Measurements from ENCODE around the gene IRF2BPL. TPM values are rescaled to one million over a fixed set of nuclear protein-coding genes. Genes with fewer than 3 reads are reported as not detected.

Gene IRF2BPL
- total RNA-seq, 1 experiment from 2014 or later, result 21.7 TPM

DNA sequence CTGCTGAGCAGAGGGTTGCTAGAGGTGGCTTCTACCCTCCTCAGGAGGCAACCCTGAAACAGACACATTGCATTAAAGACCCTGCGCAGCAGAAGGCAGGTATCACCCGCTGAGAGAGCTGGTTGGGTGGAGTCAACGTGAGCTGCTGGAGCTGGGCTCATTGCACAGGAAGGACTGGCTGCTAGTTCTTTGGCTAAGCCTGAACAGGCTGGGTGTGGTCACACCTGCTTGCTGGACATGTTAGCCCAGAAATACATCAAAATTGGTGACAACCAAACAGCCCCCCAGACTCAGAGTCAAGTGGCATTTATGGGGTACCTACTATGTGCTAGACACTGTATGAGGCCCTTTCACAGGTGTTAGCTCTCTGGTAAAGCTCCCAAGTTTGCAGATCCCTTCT is 33.8 kb upstream of the IRF2BPL start:
- no peaks in the 10 kb centered on the region; the same call in 1 of the 2 replicates for H3K9me3 ChIP-seq (replicated peaks)
- peaks cover 3% of the 10 kb centered on the region; the same call in 1 of the 2 replicates for H3K4me1 ChIP-seq
- H3K27me3 ChIP-seq, result peaks cover 8% of the 10 kb centered on the region; the same call in 1 of the 2 replicates
- no peak overlapping the region for H3K27ac ChIP-seq
- H3K4me3 ChIP-seq, result no peak overlapping the region
- no peak for DNase-seq
- H3K36me3 ChIP-seq, result no peaks in the 10 kb centered on the region

DNA sequence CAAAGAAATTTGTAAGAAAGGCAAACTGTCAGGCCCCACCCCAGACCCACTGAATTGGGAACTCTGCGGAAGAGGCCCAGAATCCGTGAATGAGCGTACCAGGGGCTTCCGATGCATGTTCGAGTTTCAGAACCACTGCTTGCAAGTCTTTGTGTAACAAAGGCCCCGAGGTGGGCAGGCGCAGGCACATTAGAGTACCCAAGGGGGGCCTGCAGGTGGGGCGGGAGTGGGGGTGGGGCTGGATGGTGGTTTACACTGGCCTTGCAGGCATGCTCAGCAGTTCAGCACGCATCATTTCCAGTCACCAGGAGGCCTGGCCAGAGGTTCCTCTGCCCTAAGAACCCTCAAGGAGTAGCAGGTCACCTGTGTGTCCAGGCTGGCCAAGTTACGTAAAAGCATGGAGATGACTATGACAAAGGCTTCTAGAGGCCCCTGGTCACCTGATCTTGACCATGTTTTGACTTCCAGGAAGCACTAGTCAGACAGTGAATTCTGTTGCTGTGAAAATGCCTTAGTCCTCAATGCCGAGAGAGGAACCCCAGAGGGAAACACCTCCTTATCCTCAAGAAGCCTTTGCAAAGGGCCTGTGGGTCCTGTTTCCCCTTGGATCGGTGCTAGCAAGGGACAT is 33.2 kb upstream of the IRF2BPL start:
- Histone ChIP-seq H3K36me3 (no peaks in the 10 kb centered on the region), H3K4me3 (no peak overlapping the region), H3K4me1 (peaks cover 3% of the 10 kb centered on the region; the same call in 1 of the 2 replicates), H3K27ac (no peak overlapping the region), H3K27me3 (peaks cover 8% of the 10 kb centered on the region; the same call in 1 of the 2 replicates), H3K9me3 (replicated peaks) (no peaks in the 10 kb centered on the region; the same call in 1 of the 2 replicates)
- no peak for DNase-seq

DNA sequence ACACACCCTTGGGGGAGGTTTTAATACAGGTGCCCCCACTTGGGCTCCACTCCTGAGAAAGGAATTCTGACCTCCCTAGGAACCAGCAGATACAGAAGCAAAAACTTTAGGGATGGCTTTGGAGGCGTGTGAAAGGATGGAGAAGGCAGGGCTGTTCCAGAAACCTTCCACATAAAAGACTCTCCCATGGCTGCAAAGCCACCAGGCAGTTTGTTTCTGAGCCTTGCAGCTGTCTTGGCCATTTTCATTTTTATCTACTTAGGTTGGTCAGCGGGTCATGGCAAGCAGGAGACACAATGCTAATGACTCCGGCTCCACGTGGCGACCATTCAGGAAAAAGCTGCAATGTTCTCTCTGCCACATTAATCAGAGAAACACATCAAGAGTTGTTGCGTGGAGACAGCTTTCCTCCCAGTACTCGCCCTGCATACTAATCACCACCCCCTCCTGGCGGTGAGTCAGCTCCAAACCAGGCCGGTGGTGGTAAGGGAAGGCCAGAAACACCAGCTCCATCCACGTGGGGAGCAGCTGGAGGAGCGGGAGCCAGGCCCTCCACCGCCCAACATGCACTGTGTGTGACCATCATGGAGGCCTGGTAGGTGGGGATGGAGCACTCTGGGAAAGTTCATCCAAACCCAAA is 30.9 kb upstream of the IRF2BPL start:
- H3K4me3 ChIP-seq, result no peak overlapping the region
- DNase-seq, result peak; percentile 70 to 75
- no peaks in the 10 kb centered on the region; the same call in 1 of the 2 replicates for H3K9me3 ChIP-seq (replicated peaks)
- H3K36me3 ChIP-seq, result no peaks in the 10 kb centered on the region
- H3K27ac ChIP-seq, result no peak overlapping the region
- H3K27me3 ChIP-seq, result peaks cover 8% of the 10 kb centered on the region; the same call in 1 of the 2 replicates
- H3K4me1 ChIP-seq, result peaks cover 3% of the 10 kb centered on the region; the same call in 1 of the 2 replicates

DNA sequence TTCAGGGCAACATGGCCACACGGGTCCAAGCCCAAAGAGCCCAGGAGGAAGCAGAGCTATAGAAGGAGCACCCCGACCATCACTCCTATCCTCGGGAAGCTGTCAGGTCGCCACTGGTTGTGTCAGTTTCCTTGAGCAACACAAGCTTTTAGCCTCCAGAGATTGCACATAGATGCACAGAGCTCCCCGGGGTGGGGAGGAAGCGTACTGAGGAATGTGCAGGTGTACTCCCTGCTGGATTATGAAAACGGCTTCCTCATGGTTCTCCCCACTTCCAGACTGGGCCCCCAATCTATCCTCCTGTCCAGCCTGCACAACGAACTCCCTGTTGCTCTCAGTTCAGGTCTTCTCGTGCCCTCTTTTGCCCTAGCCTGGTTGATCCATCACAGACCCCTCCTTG is 30.3 kb upstream of the IRF2BPL start:
- no peaks in the 10 kb centered on the region for H3K36me3 ChIP-seq
- H3K4me3 ChIP-seq, result no peak overlapping the region
- H3K9me3 ChIP-seq (replicated peaks), result no peaks in the 10 kb centered on the region; the same call in 1 of the 2 replicates
- H3K4me1 ChIP-seq, result peaks cover 3% of the 10 kb centered on the region; the same call in 1 of the 2 replicates
- H3K27me3 ChIP-seq, result peaks cover 4% of the 10 kb centered on the region; the same call in 1 of the 2 replicates
- H3K27ac ChIP-seq, result no peak overlapping the region
- DNase-seq, result no peak

DNA sequence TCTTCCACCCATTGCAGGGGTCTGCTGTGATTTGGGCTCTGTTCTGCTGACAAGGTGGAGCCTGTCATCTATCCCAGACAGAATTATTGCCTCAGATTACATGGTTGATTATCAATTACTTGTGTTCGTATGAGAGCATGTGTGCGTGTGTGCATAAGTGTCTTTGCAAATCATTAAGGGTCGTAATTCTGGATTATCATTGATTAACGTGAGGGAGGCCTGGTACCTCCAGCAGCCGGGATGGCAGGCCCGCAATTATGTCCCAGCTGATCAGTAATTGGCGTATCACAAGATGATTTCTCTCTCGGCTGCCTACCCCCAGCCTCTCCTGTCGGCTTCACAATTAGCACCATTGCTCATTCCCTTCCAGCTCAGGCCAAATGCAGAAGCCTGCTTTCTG is 29.6 kb upstream of the IRF2BPL start:
- Histone ChIP-seq H3K4me3 (no peak overlapping the region), H3K4me1 (peaks cover 3% of the 10 kb centered on the region; the same call in 1 of the 2 replicates), H3K9me3 (replicated peaks) (no peaks in the 10 kb centered on the region; the same call in 1 of the 2 replicates), H3K27me3 (no peaks in the 10 kb centered on the region), H3K27ac (no peak overlapping the region), H3K36me3 (no peaks in the 10 kb centered on the region)
- DNase-seq, result no peak

DNA sequence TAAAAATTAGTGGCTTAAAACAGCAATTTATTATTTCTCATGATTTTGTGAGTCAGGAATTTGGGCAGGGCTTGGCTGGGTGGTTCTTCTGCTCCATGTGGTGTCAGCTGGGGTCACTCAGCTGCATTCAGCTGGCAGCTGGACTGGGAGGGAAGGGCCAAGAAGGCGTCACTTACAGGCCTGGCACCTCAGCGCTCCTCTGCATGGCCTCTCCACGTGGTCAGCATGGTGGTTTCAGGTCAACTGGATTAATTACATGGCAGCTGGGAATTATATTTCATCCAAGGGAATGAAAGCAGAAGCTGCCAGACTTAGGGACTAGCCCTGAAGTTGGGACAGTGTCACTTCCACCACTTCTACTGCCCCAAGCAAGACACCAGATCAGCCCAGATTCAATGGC is 27.5 kb upstream of the IRF2BPL start:
- no peak overlapping the region for H3K4me3 ChIP-seq
- H3K4me1 ChIP-seq, result peaks cover 3% of the 10 kb centered on the region; the same call in 1 of the 2 replicates
- H3K27ac ChIP-seq, result no peak overlapping the region
- H3K27me3 ChIP-seq, result no peaks in the 10 kb centered on the region
- DNase-seq, result no peak
- no peaks in the 10 kb centered on the region; the same call in 1 of the 2 replicates for H3K9me3 ChIP-seq (replicated peaks)
- no peaks in the 10 kb centered on the region for H3K36me3 ChIP-seq

DNA sequence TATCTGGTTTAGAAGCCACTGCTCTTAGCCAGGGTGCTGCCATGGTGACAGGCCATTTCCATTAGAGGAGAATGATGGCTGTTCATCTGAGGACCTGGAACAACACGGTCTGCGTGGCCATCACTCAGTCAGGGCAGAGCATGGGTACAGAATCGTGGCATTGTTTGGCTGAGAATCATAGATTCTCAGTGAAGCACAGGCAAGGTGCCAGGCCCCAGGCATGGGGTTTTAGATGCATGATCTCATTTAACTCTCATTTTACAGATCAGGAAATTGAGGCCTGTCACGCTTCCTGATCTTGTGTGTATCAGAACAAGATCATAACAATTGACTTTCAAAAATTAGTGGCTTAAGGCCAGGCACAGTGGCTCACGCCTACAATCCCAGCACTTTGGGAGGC is 26.8 kb upstream of the IRF2BPL start:
- no peaks in the 10 kb centered on the region for H3K27me3 ChIP-seq
- no peak for DNase-seq
- no peak overlapping the region for H3K4me3 ChIP-seq
- H3K27ac ChIP-seq, result no peak overlapping the region
- H3K4me1 ChIP-seq, result peaks cover 3% of the 10 kb centered on the region; the same call in 1 of the 2 replicates
- H3K36me3 ChIP-seq, result no peaks in the 10 kb centered on the region
- H3K9me3 ChIP-seq (replicated peaks), result no peaks in the 10 kb centered on the region

DNA sequence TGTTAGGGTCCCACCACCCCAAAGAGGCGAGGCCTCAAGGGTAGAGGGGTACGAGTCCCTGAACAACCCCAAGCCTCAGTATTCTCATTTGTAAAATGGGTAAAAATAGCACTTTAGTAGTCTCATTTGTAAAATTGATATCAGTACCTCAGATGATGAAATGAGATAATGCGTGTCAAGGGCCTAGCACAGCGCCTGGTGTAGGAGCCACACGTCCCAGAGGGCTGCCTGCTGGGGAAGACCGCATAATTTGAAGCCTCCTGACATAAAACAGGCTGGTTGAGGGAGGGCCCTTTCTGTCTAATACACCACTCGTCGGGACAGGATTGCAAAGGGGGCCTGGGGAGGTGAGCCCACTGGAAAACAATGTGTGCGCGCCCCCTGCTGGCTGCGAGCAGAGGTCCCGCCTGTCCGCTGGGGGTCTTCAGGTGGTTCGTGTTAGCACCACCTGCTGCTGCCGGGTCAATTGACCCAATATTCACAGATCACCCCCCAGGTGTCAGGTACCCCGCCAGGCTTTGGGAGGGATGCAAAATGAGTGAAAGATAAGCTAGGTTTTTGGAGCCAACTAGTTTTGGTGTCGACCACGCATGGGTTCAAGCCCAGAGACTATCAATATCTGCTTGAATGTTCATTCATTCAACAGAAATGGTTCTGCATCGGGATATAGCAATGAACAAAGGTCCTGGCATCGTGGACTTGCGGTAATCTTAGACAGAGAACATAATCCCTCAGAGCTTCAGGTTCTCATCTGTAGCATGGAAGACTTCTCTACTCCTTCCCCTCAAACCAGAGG is 24.7 kb upstream of the IRF2BPL start:
- no peak overlapping the region for H3K4me3 ChIP-seq
- no peaks in the 10 kb centered on the region for H3K27me3 ChIP-seq
- no peaks in the 10 kb centered on the region for H3K36me3 ChIP-seq
- no peaks in the 10 kb centered on the region for H3K4me1 ChIP-seq
- H3K27ac ChIP-seq, result no peak overlapping the region
- DNase-seq, result peak; percentile 83 to 89
- no peaks in the 10 kb centered on the region for H3K9me3 ChIP-seq (replicated peaks)

DNA sequence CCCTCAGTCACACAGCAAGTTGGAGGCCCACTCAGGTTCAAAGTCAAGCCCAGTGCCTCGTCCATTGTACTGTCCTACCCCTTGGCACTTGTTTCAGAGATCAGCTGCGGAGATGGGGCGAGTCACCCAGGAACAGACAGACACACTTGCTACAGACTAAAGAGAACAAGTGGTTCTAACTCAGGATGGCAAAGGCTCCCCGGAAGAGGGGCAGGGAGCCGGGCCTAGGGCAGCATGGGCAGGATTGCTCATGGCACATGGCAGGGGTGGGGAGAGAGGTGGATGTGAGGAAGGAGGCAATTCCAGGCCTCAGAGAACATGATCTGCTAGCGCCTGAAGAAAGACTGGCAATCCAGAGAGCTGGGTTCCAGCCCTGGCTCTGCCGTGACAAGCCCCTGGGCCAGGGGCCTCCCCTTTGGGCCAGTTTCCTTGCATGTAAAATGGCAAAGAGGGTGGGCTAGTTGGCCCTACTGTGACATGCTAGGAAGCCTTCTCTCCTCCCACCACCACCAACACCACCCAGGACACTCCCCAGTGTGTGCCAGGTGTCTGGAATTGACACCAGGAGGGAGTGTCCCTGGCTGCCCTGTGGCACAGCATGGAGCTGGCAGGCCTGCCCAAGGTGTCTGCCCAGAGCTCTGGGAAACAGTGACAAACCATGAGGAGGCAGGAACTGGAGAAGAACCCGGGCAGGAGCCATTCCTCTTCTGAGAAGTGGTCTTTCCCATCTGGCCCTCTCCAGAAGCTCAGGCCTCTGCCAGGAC is 24.0 kb upstream of the IRF2BPL start:
- no peak overlapping the region for H3K4me3 ChIP-seq
- no peaks in the 10 kb centered on the region for H3K27me3 ChIP-seq
- no peaks in the 10 kb centered on the region for H3K36me3 ChIP-seq
- DNase-seq, result no peak
- H3K9me3 ChIP-seq (replicated peaks), result no peaks in the 10 kb centered on the region
- no peaks in the 10 kb centered on the region for H3K4me1 ChIP-seq
- no peak overlapping the region for H3K27ac ChIP-seq

DNA sequence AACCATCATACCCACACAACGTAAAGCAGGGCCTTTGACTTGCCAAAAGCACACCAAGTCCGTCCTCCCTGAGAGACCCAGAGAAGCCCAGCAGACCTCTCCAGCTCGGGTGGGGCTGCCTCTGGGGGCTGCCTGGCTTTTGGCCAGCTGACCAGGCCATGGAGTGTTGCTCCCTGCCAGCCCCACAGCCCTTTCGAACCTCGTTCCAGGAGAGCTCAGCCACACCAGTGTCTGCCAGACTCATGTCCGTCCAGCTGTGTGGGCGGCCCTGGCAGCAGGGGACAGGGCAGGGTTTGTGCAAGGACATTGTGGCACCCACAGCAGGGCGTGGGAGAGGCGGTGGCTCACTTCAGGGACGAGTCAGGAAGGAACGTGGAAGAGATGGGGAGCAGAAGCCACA is 22.6 kb upstream of the IRF2BPL start:
- Histone ChIP-seq H3K9me3 (replicated peaks) (no peaks in the 10 kb centered on the region), H3K27me3 (no peaks in the 10 kb centered on the region), H3K36me3 (no peaks in the 10 kb centered on the region), H3K27ac (no peak overlapping the region), H3K4me3 (no peak overlapping the region), H3K4me1 (peaks cover 1% of the 10 kb centered on the region)
- no peak for DNase-seq

DNA sequence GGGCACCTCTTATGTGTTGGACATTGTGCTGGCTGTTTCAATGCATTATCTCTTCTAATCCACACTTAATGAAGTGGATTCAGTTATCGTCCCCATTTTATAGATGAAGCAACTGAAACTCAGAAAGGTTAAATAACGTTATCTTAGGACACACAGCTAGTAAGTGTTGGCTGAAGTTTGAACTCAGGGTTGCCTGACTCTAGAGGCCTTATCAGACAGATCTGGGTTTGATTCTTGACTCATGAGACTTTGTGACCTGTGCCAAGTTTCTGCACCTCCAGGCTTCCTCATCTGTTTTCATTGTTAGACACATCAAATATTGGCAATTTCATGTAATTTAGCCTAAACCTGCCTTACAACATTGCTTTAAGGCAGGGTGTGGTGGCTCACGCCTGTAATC is 18.2 kb upstream of the IRF2BPL start:
- Histone ChIP-seq H3K4me1 (peaks cover 43% of the 10 kb centered on the region), H3K36me3 (no peaks in the 10 kb centered on the region), H3K9me3 (replicated peaks) (no peaks in the 10 kb centered on the region), H3K27ac (no peak overlapping the region), H3K27me3 (no peaks in the 10 kb centered on the region), H3K4me3 (no peak overlapping the region)
- DNase-seq, result no peak

DNA sequence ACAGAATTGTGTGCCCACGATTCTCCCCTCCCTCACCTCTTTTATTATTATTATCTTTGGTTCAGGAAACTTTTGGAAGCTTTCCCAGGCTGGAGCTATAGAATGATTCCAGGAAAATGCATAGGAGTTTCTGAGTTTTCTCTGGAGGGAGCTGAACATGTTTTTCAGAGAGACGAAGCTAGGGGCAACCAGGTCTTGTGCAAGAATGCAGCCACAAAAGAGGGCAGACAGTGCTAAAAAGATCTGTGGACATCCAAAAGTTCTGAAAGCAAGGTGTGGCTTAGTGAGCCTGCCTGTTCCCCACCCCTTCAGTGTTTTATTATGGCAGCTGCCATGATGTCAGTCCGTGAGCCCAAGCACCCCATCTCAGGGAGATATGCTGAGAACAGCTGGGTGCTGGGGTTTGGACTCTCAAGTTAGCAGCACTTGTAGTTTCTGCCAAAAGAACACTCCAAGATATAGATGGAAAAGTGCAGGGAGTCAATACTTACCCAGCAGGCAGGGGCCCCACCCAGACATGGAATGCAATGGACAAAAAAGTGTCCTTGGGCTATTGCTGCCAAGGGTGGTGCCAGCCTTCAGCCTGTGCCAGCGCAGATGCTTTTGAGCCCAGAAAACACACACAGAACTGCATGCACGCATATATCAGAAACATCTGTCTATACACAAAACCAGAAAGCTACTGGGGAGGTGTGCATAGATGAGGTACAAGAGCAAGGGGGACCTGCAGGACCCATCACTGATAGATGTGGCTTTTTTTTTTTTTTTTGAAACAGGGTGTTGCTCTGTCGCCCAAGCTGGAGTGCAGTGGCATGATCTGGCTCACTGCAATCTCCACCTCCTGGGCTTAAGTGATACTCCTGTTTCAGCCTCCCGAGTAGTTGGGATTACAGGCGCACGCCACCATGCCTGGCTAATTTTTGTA is 17.0 kb upstream of the IRF2BPL start:
- H3K27ac ChIP-seq, result peak overlapping the region; percentile 95
- H3K4me1 ChIP-seq, result peaks cover 55% of the 10 kb centered on the region
- H3K36me3 ChIP-seq, result no peaks in the 10 kb centered on the region
- H3K4me3 ChIP-seq, result no peak overlapping the region
- H3K27me3 ChIP-seq, result no peaks in the 10 kb centered on the region
- no peaks in the 10 kb centered on the region for H3K9me3 ChIP-seq (replicated peaks)
- peak; percentile 72 to 83 for DNase-seq

DNA sequence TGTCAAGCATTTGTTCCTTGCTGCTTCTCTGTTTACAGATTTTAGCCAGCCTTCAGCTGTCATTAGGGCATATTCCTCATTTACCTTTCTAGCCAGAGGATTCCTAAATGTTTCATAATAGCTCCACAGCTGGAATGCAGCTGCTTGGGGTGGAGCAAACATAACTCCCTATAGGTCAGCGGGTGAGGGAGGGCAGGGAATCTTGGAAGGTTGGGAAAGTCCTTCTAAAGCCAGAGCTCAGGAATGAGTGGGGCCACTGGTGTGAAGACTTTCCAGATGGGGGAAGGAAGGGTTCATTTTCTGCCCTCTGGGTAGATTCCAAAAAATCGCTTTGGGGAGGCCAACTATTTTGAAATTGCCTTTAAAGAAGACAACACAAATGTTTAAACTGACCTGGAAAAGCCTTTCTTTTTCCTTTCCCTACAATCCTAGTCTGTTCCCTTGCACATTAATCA is 16.3 kb upstream of the IRF2BPL start:
- peaks cover 57% of the 10 kb centered on the region for H3K4me1 ChIP-seq
- DNase-seq, result peak; percentile 47 to 70
- H3K4me3 ChIP-seq, result no peak overlapping the region
- no peaks in the 10 kb centered on the region for H3K36me3 ChIP-seq
- no peaks in the 10 kb centered on the region for H3K9me3 ChIP-seq (replicated peaks)
- H3K27me3 ChIP-seq, result no peaks in the 10 kb centered on the region
- H3K27ac ChIP-seq, result peak overlapping the region; percentile 95
